CD4-positive, alpha-beta T cell treated with Interleukin-17A for 4 hours (primary cell): ENCODE data around the gene BCL11A.

Experiments used
- DNase-seq: peaks from one replicate; pipeline ENCODE4 v3.0.0-alpha.2; 2020; ENCODE audit warnings: mixed read lengths

BCL11A gene

GRCh38 chr2:60558536-60558935 is 5.1 kb upstream of the BCL11A start:
- DNase-seq: no peak

- DNase-seq: no peak
These were observed 4.0 kb upstream of the BCL11A start for GRCh38 chr2:60557486-60557864.

- no peak for DNase-seq
These were observed 3.4 kb upstream of the BCL11A start for GRCh38 chr2:60556576-60557485.

- DNase-seq: no peak
These were observed 2.7 kb upstream of the BCL11A start for GRCh38 chr2:60556175-60556574.

GRCh38 chr2:60555783-60556139 is 2.3 kb upstream of the BCL11A start:
- no peak for DNase-seq

- peak; percentile 56 for DNase-seq
These were observed 1.8 kb upstream of the BCL11A start for GRCh38 chr2:60555066-60555782.

DNA sequence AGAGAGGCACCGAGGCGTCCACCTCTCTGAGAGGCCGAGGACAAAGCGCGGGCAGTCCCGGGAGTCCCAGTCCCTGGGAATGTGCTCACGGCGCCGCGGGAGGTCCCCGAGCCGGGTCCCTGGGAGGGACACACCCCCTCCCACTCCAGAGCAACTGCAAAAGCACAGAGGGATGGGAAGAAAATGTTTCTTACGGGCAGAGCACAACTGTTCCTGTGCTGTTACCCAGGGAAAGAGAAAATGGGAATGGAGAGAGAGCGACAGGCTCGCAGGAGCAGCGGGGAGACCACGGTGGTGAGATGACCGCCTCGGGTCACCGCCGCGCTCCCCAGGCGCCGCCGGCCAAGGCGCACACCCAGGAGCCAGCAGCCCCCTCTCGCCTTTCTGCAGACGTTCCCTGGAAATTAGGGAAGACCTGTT is 1.2 kb upstream of the BCL11A start:
- no peak for DNase-seq

DNA sequence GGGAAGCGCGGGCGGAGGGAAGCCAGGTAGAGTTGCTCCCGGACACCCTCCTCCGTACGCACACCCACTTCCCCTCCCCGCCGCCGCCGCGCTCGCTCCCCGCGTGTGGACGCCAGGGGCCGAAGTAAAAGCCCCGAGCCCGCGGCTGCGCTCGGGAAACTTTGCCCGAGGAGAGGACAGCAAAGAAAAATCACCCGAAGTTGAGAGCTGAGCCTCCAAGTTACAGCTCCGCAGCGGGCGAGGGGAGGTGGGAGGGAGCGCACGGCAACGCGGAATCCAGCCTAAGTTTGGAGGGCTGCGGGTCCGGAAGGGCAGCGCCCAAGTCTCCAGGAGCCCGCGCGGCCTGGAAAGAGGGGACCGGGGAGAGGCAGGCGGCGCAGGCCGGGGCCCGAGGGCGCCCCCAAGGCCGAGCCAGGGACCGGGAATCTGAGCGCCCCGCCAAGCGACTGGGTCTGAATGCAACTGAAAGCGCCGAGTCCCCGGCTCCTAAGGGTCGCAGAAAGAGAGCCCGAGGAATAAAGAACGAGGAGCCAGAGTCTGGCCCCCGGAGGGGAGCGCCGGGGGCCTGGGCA is 706 bp upstream of the BCL11A start:
- peak; percentile 42 for DNase-seq

DNA sequence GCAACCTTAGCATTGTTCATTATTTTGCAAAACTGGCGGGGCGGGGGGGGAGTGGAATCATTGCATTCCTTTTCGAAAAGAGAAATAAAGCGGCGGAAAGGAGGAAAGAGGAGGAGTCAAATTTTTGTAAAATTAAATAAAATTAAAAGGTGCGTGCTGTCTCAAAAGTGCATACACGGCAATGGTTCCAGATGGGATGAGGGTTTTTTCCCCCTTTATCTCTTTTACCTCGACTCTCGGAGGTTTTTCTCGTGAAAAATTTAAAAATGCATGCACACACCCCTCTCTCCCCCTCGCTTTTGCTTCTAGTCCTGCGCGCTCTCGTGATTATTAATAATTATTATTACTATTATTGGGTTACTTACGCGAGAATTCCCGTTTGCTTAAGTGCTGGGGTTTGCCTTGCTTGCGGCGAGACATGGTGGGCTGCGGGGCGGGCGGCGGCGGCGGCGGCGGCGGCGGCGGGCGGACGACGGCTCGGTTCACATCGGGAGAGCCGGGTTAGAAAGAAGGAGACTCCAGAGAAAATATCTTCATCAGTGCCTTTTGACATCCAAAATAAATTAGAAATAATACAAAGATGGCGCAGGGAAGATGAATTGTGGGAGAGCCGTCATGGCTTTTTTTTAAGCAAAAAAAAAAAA is 481 bp downstream of the BCL11A start:
- DNase-seq: no peak

- DNase-seq: no peak
These were observed 1.2 kb downstream of the BCL11A start for GRCh38 chr2:60552078-60552850.

- DNase-seq: no peak
These were observed 2.0 kb downstream of the BCL11A start for GRCh38 chr2:60551240-60552077.

GRCh38 chr2:60550984-60551239 is 2.5 kb downstream of the BCL11A start:
- DNase-seq: no peak

- peak; percentile 60 for DNase-seq
These were observed 3.1 kb downstream of the BCL11A start for GRCh38 chr2:60550178-60550983.

DNA sequence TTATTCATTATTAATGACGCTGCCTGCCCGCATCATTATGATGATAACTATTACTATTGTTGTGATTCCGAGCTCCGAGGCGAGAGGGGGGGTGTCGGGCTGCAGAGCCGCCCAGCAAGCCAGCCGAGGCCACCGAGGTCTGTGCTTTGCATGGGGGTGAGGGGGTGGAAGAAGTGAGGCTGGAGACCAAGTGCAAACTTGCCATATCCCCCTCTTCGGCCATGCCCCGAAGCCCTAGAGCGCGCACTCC is 3.6 kb downstream of the BCL11A start:
- no peak for DNase-seq

DNA sequence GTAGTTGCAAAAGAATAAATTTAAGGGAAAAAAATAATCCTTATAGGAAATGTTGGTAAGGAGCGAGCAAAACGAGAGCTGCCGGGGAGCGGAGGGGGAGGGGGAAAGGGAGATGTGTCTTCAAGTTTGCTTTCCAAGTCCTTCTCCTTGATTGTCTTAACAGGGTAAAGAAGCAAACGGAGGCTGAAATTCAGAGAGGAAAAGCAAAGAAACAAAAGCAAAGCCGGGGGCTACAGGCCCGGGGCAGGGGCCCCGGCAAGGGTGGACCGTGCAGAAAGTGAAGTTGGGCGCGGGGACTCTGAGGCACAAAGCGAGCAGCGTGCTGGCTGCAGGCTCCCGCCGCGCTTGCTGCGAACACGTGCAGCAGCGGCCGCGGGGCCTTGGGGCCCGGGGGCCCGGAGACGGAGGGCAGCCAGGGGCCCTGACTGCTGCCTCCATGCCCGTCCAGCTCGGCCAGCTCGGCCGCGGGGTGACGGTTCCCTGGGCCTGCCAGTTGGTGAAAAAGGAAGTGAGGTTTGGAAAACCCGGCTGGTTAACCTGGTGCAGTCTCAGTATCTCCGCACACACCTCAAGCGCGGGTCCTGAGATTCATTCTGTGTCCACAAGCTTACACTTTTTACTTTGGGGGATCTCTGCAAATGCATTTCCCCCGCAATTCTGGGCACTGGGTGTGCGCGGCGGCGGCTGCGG is 4.1 kb downstream of the BCL11A start:
- peak; percentile 22 for DNase-seq

- DNase-seq: no peak
These were observed 4.6 kb downstream of the BCL11A start for GRCh38 chr2:60548845-60549237.

- DNase-seq: no peak
These were observed 5.1 kb downstream of the BCL11A start for GRCh38 chr2:60548311-60548710.

- no peak for DNase-seq
These were observed 5.6 kb downstream of the BCL11A start for GRCh38 chr2:60547841-60548240.

DNA sequence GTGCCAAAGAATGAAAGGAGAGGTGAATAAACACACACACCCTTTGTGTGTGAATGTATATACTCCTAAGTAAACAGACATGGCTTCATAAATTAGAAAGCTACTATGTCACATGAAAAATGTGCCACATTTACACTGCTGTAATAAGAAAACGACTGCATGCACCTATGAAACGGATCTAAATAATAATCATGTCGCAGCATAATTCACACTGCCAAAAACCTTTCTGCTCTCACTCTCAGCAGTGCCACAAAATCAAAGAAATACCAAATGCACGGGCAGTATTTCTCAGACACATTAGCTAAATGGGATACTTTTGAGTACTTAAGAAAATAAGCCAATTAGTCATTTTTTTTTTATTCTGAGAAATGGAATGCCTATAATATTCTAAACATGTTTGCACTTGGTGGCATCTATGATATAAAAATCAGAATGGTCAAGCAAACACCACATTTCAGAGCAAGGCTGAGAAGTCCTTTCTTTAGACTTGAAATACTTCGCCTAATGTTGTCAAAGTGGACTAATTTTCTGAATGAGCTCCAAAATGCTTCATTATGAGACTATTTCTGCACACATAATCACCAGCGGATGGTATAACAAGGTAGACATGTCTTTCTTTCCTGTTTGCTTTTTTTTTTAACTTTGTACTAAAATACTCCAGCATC is 6.6 kb downstream of the BCL11A start:
- DNase-seq: no peak

- no peak for DNase-seq
These were observed 8.4 kb downstream of the BCL11A start for GRCh38 chr2:60544954-60545560.
